Measurements from ENCODE around the gene HIGD1B.

HIGD1B gene

DNA sequence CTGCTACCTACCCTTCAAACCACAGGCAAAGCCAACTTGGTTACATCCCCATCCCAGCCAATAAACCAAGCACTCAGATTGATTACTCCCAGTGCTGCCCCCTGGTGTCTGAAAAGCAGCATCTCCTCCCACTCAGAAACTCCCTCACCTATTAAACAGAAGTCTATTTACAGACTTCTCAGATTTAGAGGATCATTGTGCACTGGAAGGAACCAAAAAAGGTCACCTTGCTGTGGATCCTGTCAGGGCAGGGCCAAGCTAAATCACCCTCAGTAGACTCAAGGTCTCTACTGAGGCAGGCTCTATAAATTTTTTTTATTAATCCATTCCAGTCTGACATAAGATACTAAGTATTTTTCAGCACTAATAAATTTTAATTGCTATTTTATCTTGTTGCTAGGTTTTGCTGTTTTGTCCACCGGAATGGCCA, 17.6 kb downstream of the HIGD1B start:
- Histone ChIP-seq H3K27ac (ENCODE audit: low read depth, low read length) (no peak overlapping the region), H3K4me3 (ENCODE audit: insufficient read depth, low read length, poor library complexity, severe bottlenecking) (no peak overlapping the region), H3K27me3 (ENCODE audit: low read length) (no peaks in the 10 kb centered on the region), H3K9me2 (replicated peaks; ENCODE audit: insufficient read depth, low read length) (no peaks in the 10 kb centered on the region), H2AFZ (ENCODE audit: low read depth, low read length, severe bottlenecking) (no peak overlapping the region), H3K9ac (ENCODE audit: low read length) (no peak overlapping the region), H3K36me3 (ENCODE audit: low read length) (0 out of 2 replicates have a peak, but pooled peaks cover 8% of the 10 kb centered on the region), H3F3A (ENCODE audit: insufficient read depth) (peaks cover 7% of the 10 kb centered on the region; the same call in 1 of the 2 replicates), H4K20me1 (ENCODE audit: low read depth, low read length) (no peaks in the 10 kb centered on the region), H3K79me2 (ENCODE audit: insufficient read depth, low read length) (no peaks in the 10 kb centered on the region), H3K4me2 (ENCODE audit: low read depth, low read length, poor library complexity, severe bottlenecking) (no peak overlapping the region), H3K9me3 (ENCODE audit: insufficient read depth, low read length) (no peaks in the 10 kb centered on the region)
- no peak for TF ChIP-seq EZH2phosphoT487 (conservative IDR thresholded peaks at IDR 0.05; ENCODE audit: low read length)
- TF ChIP-seq, protein P1, sequence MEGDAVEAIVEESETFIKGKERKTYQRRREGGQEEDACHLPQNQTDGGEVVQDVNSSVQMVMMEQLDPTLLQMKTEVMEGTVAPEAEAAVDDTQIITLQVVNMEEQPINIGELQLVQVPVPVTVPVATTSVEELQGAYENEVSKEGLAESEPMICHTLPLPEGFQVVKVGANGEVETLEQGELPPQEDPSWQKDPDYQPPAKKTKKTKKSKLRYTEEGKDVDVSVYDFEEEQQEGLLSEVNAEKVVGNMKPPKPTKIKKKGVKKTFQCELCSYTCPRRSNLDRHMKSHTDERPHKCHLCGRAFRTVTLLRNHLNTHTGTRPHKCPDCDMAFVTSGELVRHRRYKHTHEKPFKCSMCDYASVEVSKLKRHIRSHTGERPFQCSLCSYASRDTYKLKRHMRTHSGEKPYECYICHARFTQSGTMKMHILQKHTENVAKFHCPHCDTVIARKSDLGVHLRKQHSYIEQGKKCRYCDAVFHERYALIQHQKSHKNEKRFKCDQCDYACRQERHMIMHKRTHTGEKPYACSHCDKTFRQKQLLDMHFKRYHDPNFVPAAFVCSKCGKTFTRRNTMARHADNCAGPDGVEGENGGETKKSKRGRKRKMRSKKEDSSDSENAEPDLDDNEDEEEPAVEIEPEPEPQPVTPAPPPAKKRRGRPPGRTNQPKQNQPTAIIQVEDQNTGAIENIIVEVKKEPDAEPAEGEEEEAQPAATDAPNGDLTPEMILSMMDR (IDR thresholded peaks at IDR 0.05; ENCODE audit: insufficient read depth, low read length, poor library complexity, severe bottlenecking) = peak; percentile 85

DNA sequence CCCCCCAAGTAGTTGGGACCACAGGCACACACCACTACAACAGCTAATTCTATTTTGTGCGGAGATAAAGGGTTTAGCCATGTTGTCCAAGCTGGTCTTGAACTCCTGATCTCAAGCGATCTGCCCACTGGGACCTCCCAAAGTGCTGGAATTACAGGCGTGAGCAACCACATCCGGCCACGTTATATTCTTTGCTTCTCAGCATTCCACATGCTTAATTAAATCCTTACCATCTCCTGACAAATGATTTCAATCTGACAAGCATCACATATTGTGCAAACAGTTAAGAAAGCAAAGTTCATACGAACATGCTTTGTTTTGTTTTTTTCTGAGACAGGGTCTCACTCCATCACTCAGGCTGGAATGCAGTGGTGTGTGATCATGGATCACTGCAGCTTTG, 18.2 kb downstream of the HIGD1B start:
- 0 out of 2 replicates have a peak, but pooled peaks cover 8% of the 10 kb centered on the region for H3K36me3 ChIP-seq (ENCODE audit: low read length)
- no peak overlapping the region for H3K4me3 ChIP-seq (ENCODE audit: insufficient read depth, low read length, poor library complexity, severe bottlenecking)
- TF ChIP-seq, protein P1 (IDR thresholded peaks at IDR 0.05; ENCODE audit: insufficient read depth, low read length, poor library complexity, severe bottlenecking) = no peak
- TF ChIP-seq EZH2phosphoT487 (conservative IDR thresholded peaks at IDR 0.05; ENCODE audit: low read length) = no peak

GRCh38 chr17:44867841-44868240, 20.2 kb downstream of the HIGD1B start:
- H3K27ac ChIP-seq (ENCODE audit: low read depth, low read length) = no peak overlapping the region
- H3K79me2 ChIP-seq (ENCODE audit: insufficient read depth, low read length) = no peaks in the 10 kb centered on the region
- no peak for TF ChIP-seq EZH2phosphoT487 (conservative IDR thresholded peaks at IDR 0.05; ENCODE audit: low read length)
- TF ChIP-seq, protein P1 (IDR thresholded peaks at IDR 0.05; ENCODE audit: insufficient read depth, low read length, poor library complexity, severe bottlenecking) = no peak
- H3K4me2 ChIP-seq (ENCODE audit: low read depth, low read length, poor library complexity, severe bottlenecking) = no peak overlapping the region
- H4K20me1 ChIP-seq (ENCODE audit: low read depth, low read length) = no peaks in the 10 kb centered on the region
- H3K27me3 ChIP-seq (ENCODE audit: low read length) = no peaks in the 10 kb centered on the region
- H2AFZ ChIP-seq (ENCODE audit: low read depth, low read length, severe bottlenecking) = no peak overlapping the region
- H3K4me3 ChIP-seq (ENCODE audit: insufficient read depth, low read length, poor library complexity, severe bottlenecking) = no peak overlapping the region
- H3K9me2 ChIP-seq (replicated peaks; ENCODE audit: insufficient read depth, low read length) = no peaks in the 10 kb centered on the region
- H3K9ac ChIP-seq (ENCODE audit: low read length) = no peak overlapping the region
- H3F3A ChIP-seq (ENCODE audit: insufficient read depth) = peaks cover 7% of the 10 kb centered on the region; the same call in 1 of the 2 replicates
- H3K9me3 ChIP-seq (ENCODE audit: insufficient read depth, low read length) = no peaks in the 10 kb centered on the region
- H3K36me3 ChIP-seq (ENCODE audit: low read length) = peaks cover 19% of the 10 kb centered on the region; the same call in 1 of the 2 replicates

More for the DNA sequence above, 18.2 kb downstream of the HIGD1B start:
- Histone ChIP-seq H3K27ac (ENCODE audit: low read depth, low read length) (no peak overlapping the region), H3K79me2 (ENCODE audit: insufficient read depth, low read length) (no peaks in the 10 kb centered on the region), H3K4me2 (ENCODE audit: low read depth, low read length, poor library complexity, severe bottlenecking) (no peak overlapping the region), H3K9ac (ENCODE audit: low read length) (no peak overlapping the region), H2AFZ (ENCODE audit: low read depth, low read length, severe bottlenecking) (no peak overlapping the region), H4K20me1 (ENCODE audit: low read depth, low read length) (no peaks in the 10 kb centered on the region), H3K9me3 (ENCODE audit: insufficient read depth, low read length) (no peaks in the 10 kb centered on the region), H3K9me2 (replicated peaks; ENCODE audit: insufficient read depth, low read length) (no peaks in the 10 kb centered on the region), H3F3A (ENCODE audit: insufficient read depth) (peaks cover 7% of the 10 kb centered on the region; the same call in 1 of the 2 replicates), H3K27me3 (ENCODE audit: low read length) (no peaks in the 10 kb centered on the region)

All from SU-DHL-6 (cell line).